ENCODE data around the gene DHRS9. TPM values are rescaled to one million over a fixed set of nuclear protein-coding genes. Genes with fewer than 3 reads are reported as not detected.
A peak's percentile ranks its signal among the peaks of the same experiment; 100 is the strongest.

DHRS9 gene
- total and polyA plus RNA-seq, 9 of the 15 experiments (the other 6 are each of a cell fraction or from before 2014, with no cell fraction given), result 0.27 to 1.7 (median 0.69) TPM

GRCh38 chr2:169131587-169132512 lies 62.5 kb downstream of the DHRS9 start (continued):
- TF ChIP-seq RERE (CRISPR knock-in tag; IDR thresholded peaks at IDR 0.05; ENCODE audit: borderline replicate concordance), result no peak
- TF ChIP-seq NFATC3 (IDR thresholded peaks at IDR 0.05), result peak; percentile 71; the same call in 1 of the 2 replicates
- TF ChIP-seq KAT2B (IDR thresholded peaks at IDR 0.05; ENCODE audit: low read depth, low read length), result no peak
- no peak for TF ChIP-seq HMG20B (CRISPR knock-in tag; IDR thresholded peaks at IDR 0.05)
- TF ChIP-seq ZBTB11 (CRISPR knock-in tag; IDR thresholded peaks at IDR 0.05), result no peak
- no peak for TF ChIP-seq RBM39 (optimal IDR thresholded peaks at IDR 0.05; ENCODE audit: low read depth, low read length)
- no peak for TF ChIP-seq ZNF586 (CRISPR knock-in tag; conservative IDR thresholded peaks at IDR 0.05)
- TF ChIP-seq TEAD4 (IDR thresholded peaks at IDR 0.05; ENCODE audit: low read length), result 0 out of 2 replicates have a peak, but pooled peaks have one; percentile 16
- TF ChIP-seq TEAD4 (CRISPR knock-in tag; IDR thresholded peaks at IDR 0.05; ENCODE audit: borderline replicate concordance), result no peak
